GM23338 (cell line): ENCODE measurements around the gene SRI. TPM values are rescaled to one million over a fixed set of nuclear protein-coding genes. Genes with fewer than 3 reads are reported as not detected.

ENCODE experiments used
- ATAC-seq: fragments of 200-7000 bp; cut with Tn5 transposase; 3 replicates; pipeline ENCODE4 v1.9.1; 2020
- DNase-seq: peaks from one replicate; pipeline ENCODE4 v3.0.0-alpha.2; 2015; ENCODE audit warnings: low spot score
- H2AFZ ChIP-seq: fragments of 200-600 bp; sonication (generic); 2 replicates; pipeline ENCODE4 v1.8.0; 2016; ENCODE audit warnings: antibody characterized with exemption, mild to moderate bottlenecking, moderate library complexity
- H3F3A ChIP-seq: fragments of 200-600 bp; sonication (generic); replicated peaks from 2 replicates; pipeline ENCODE4 v1.8.0; 2017; ENCODE audit warnings: antibody characterized with exemption, mixed run types, low read depth
- H3K27ac ChIP-seq: fragments of 200-600 bp; sonication (generic); 2 replicates; pipeline ENCODE4 v1.6.1; 2016; ENCODE audit warnings: low read depth
- H3K27me3 ChIP-seq: fragments of 200-600 bp; sonication (generic); 2 replicates; pipeline ENCODE4 v1.8.0; 2016; ENCODE audit warnings: mild to moderate bottlenecking, mixed run types, moderate library complexity; ENCODE audit not compliant: insufficient read depth
- H3K36me3 ChIP-seq: fragments of 200-600 bp; sonication (generic); 2 replicates; pipeline ENCODE4 v1.8.0; 2016; ENCODE audit warnings: mild to moderate bottlenecking; ENCODE audit not compliant: insufficient read depth
- H3K4me1 ChIP-seq: fragments of 200-600 bp; sonication (generic); 2 replicates; pipeline ENCODE4 v1.8.0; 2016; ENCODE audit warnings: mild to moderate bottlenecking, moderate library complexity; ENCODE audit not compliant: insufficient read depth
- H3K4me2 ChIP-seq: fragments of 200-600 bp; sonication (generic); 2 replicates; pipeline ENCODE4 v1.7.1; 2017; ENCODE audit warnings: mixed run types
- H3K4me3 ChIP-seq: fragments of 200-600 bp; sonication (generic); 2 replicates; pipeline ENCODE4 v1.6.1; 2016; ENCODE audit warnings: mixed run types
- H3K79me2 ChIP-seq: fragments of 200-600 bp; sonication (generic); replicated peaks from 2 replicates; pipeline ENCODE4 v1.8.0; 2017; ENCODE audit warnings: mild to moderate bottlenecking; ENCODE audit not compliant: insufficient read depth
- H3K9me2 ChIP-seq: fragments of 200-600 bp; sonication (generic); 2 replicates; pipeline ENCODE4 v1.8.0; 2017; ENCODE audit not compliant: insufficient read depth
- H4K20me1 ChIP-seq: fragments of 200-600 bp; sonication (generic); replicated peaks from 2 replicates; pipeline ENCODE4 v1.8.0; 2017; ENCODE audit warnings: mild to moderate bottlenecking; ENCODE audit not compliant: insufficient read depth
- H3K27ac Mint-ChIP-seq: 2 replicates; pipeline ENCODE4 v1.8.0; 2020; ENCODE audit warnings: inconsistent platforms, mild to moderate bottlenecking, moderate library complexity, mixed read lengths
- H3K27me3 Mint-ChIP-seq: 3 replicates; pipeline ENCODE4 v1.8.0; 2022; ENCODE audit warnings: low read depth, mild to moderate bottlenecking, moderate library complexity, mixed read lengths, inconsistent platforms; ENCODE audit not compliant: insufficient read depth, poor library complexity
- H3K36me3 Mint-ChIP-seq: 3 replicates; pipeline ENCODE4 v1.8.0; 2021; ENCODE audit warnings: low read depth, mild to moderate bottlenecking, inconsistent platforms, moderate library complexity, mixed read lengths
- H3K4me1 Mint-ChIP-seq: 3 replicates; pipeline ENCODE4 v1.8.0; 2020; ENCODE audit warnings: mild to moderate bottlenecking, inconsistent platforms, mixed read lengths
- H3K4me3 Mint-ChIP-seq: 3 replicates; pipeline ENCODE4 v1.8.0; 2021; ENCODE audit warnings: moderate library complexity, mild to moderate bottlenecking, inconsistent platforms, mixed read lengths
- H3K9me3 Mint-ChIP-seq: 3 replicates; pipeline ENCODE4 v1.8.0; 2020; ENCODE audit warnings: moderate library complexity, mild to moderate bottlenecking, inconsistent platforms, mixed read lengths
- EZH2phosphoT487 ChIP-seq: fragments of 200-600 bp; sonication (generic); IDR thresholded peaks from one replicate; pipeline ENCODE4 v1.8.1; 2018; ENCODE audit warnings: antibody characterized with exemption; ENCODE audit not compliant: unreplicated experiment
- NANOG ChIP-seq: IDR thresholded peaks from 2 replicates; pipeline ENCODE4 v1.6.1; 2016; ENCODE audit warnings: antibody characterized with exemption, borderline replicate concordance
- POLR2AphosphoS5 ChIP-seq: IDR thresholded peaks from 2 replicates; pipeline ENCODE4 v1.6.1; 2016; ENCODE audit warnings: antibody characterized with exemption, low read depth
- STAT1 ChIP-seq: IDR thresholded peaks from one replicate; pipeline ENCODE4 v1.6.1; 2016; ENCODE audit warnings: antibody characterized with exemption; ENCODE audit not compliant: unreplicated experiment
- ZNF331 ChIP-seq: fragments of 250-450 bp; sonication (Bioruptor Pico); IDR thresholded peaks from 2 replicates; pipeline ENCODE4 v1.5.0; 2020; ENCODE audit warnings: low read depth, mild to moderate bottlenecking, moderate library complexity
- ZNF462 ChIP-seq: fragments of 250-450 bp; sonication (Bioruptor Pico); IDR thresholded peaks from 2 replicates; pipeline ENCODE4 v1.5.0; 2020; ENCODE audit warnings: mild to moderate bottlenecking, moderate library complexity
- polyA plus RNA-seq: library from polyadenylated mRNA; unstranded; fragments of >200 nt; fragmentation: Nextera tagmentation; extraction: Ambion mirVana; gene quantifications from 2 replicates; pipeline ENCODE4 v1.2.1, GENCODE V29; 2016
- total RNA-seq: library from RNA; depleted of rRNA; stranded (reverse); fragments of >200 nt; shearing (Covaris generic); gene quantifications from 2 replicates; pipeline ENCODE4 v1.2.3, GENCODE V29; 2014
- TF ChIP-seq, protein P1 (sequence below), 2 experiments: fragments of 200-600 bp in 1 of 2; sonication (generic) in 1 of 2; conservative IDR thresholded peaks; 2 replicates each; pipeline versions ENCODE4 v1.5.1 to v1.6.1; 2016 to 2017; ENCODE audit warnings: antibody characterized with exemption in 2 of 2, low read depth in 2 of 2, mild to moderate bottlenecking in 2 of 2, moderate library complexity in 1 of 2
- TF ChIP-seq, protein P2 (sequence below): IDR thresholded peaks from one replicate; pipeline ENCODE4 v1.6.1; 2018; ENCODE audit warnings: antibody characterized with exemption; ENCODE audit not compliant: unreplicated experiment
- TF ChIP-seq, protein P3 (sequence below): IDR thresholded peaks from 2 replicates; pipeline ENCODE4 v1.6.1; 2016; ENCODE audit warnings: antibody characterized with exemption

The SRI gene
- total and polyA plus RNA-seq, 2 experiments from 2014 or later: 141 to 321 TPM

- TF ChIP-seq, protein P1, sequence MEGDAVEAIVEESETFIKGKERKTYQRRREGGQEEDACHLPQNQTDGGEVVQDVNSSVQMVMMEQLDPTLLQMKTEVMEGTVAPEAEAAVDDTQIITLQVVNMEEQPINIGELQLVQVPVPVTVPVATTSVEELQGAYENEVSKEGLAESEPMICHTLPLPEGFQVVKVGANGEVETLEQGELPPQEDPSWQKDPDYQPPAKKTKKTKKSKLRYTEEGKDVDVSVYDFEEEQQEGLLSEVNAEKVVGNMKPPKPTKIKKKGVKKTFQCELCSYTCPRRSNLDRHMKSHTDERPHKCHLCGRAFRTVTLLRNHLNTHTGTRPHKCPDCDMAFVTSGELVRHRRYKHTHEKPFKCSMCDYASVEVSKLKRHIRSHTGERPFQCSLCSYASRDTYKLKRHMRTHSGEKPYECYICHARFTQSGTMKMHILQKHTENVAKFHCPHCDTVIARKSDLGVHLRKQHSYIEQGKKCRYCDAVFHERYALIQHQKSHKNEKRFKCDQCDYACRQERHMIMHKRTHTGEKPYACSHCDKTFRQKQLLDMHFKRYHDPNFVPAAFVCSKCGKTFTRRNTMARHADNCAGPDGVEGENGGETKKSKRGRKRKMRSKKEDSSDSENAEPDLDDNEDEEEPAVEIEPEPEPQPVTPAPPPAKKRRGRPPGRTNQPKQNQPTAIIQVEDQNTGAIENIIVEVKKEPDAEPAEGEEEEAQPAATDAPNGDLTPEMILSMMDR (conservative IDR thresholded peaks at IDR 0.05; ENCODE audit: low read depth in 2 of 2): no peak
- TF ChIP-seq, protein P2, sequence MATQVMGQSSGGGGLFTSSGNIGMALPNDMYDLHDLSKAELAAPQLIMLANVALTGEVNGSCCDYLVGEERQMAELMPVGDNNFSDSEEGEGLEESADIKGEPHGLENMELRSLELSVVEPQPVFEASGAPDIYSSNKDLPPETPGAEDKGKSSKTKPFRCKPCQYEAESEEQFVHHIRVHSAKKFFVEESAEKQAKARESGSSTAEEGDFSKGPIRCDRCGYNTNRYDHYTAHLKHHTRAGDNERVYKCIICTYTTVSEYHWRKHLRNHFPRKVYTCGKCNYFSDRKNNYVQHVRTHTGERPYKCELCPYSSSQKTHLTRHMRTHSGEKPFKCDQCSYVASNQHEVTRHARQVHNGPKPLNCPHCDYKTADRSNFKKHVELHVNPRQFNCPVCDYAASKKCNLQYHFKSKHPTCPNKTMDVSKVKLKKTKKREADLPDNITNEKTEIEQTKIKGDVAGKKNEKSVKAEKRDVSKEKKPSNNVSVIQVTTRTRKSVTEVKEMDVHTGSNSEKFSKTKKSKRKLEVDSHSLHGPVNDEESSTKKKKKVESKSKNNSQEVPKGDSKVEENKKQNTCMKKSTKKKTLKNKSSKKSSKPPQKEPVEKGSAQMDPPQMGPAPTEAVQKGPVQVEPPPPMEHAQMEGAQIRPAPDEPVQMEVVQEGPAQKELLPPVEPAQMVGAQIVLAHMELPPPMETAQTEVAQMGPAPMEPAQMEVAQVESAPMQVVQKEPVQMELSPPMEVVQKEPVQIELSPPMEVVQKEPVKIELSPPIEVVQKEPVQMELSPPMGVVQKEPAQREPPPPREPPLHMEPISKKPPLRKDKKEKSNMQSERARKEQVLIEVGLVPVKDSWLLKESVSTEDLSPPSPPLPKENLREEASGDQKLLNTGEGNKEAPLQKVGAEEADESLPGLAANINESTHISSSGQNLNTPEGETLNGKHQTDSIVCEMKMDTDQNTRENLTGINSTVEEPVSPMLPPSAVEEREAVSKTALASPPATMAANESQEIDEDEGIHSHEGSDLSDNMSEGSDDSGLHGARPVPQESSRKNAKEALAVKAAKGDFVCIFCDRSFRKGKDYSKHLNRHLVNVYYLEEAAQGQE: no peak
- no peak for TF ChIP-seq NANOG
These were observed 6.4 kb upstream of the SRI start (continued) for GRCh38 chr7:88226201-88226600.

GRCh38 chr7:88224601-88225275 lies 4.9 kb upstream of the SRI start:
- Histone ChIP-seq H3K27me3 (no peaks in the 10 kb centered on the region), H3K27ac (no peak overlapping the region), H3K79me2 (no peaks in the 10 kb centered on the region), H3K9me2 (no peaks in the 10 kb centered on the region), H2AFZ (no peak overlapping the region), H4K20me1 (no peaks in the 10 kb centered on the region), H3K4me1 (peaks cover 12% of the 10 kb centered on the region), H3F3A (no peaks in the 10 kb centered on the region), H3K4me2 (no peak overlapping the region), H3K36me3 (no peaks in the 10 kb centered on the region), H3K4me3 (no peak overlapping the region)
- H3K27me3 Mint-ChIP-seq: peaks cover 3% of the 10 kb centered on the region
- no peak for DNase-seq
- no peaks in the 10 kb centered on the region for H3K9me3 Mint-ChIP-seq
- no peak for ATAC-seq
- H3K4me1 Mint-ChIP-seq: peaks cover 5% of the 10 kb centered on the region; the same call in 2 of the 3 replicates
- H3K36me3 Mint-ChIP-seq: no peaks in the 10 kb centered on the region
- H3K4me3 Mint-ChIP-seq: no peak overlapping the region
- no peak overlapping the region for H3K27ac Mint-ChIP-seq
- TF ChIP-seq NANOG: no peak
- TF ChIP-seq POLR2AphosphoS5: no peak
- TF ChIP-seq ZNF462 (CRISPR knock-in tag): no peak
- no peak for TF ChIP-seq ZNF331 (CRISPR knock-in tag)
- TF ChIP-seq, protein P3, sequence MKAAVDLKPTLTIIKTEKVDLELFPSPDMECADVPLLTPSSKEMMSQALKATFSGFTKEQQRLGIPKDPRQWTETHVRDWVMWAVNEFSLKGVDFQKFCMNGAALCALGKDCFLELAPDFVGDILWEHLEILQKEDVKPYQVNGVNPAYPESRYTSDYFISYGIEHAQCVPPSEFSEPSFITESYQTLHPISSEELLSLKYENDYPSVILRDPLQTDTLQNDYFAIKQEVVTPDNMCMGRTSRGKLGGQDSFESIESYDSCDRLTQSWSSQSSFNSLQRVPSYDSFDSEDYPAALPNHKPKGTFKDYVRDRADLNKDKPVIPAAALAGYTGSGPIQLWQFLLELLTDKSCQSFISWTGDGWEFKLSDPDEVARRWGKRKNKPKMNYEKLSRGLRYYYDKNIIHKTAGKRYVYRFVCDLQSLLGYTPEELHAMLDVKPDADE: no peak
- no peak for TF ChIP-seq STAT1
- TF ChIP-seq EZH2phosphoT487: no peak
- TF ChIP-seq, protein P1 (conservative IDR thresholded peaks at IDR 0.05; ENCODE audit: low read depth in 2 of 2): no peak
